ENCODE results near the gene TAF6.

Gene TAF6

GRCh38 chr7:100102950-100103840 lies 16.0 kb downstream of the TAF6 start:
- DNase-seq, result peak; percentile 32

GRCh38 chr7:100101016-100101862 lies 17.9 kb downstream of the TAF6 start, which contains the start of the genes AP4M1 and MCM7:
AP4M1 (plus strand) TSS chr7:100101643; CDS start chr7:100101715, 72 bp downstream.
MCM7 (minus strand) TSS chr7:100101397; CDS start chr7:100101294, 103 bp downstream.
- peak; percentile 100 for DNase-seq
- in situ Hi-C loops (cut with HindIII; ENCODE audit: low pct_ligation_motif_present, low pct_unique_long_range_greater_than_20kb, low sequenced_read_pairs), result no loop called here

More at GRCh38 chr7:100102950-100103840, 16.0 kb downstream of the TAF6 start:
- in situ Hi-C loops (cut with HindIII; ENCODE audit: low pct_ligation_motif_present, low pct_unique_long_range_greater_than_20kb, low sequenced_read_pairs), result no loop called here

GRCh38 chr7:100100420-100101015 lies 18.6 kb downstream of the TAF6 start:
- DNase-seq, result peak; percentile 99
- in situ Hi-C loops (cut with HindIII; ENCODE audit: low pct_ligation_motif_present, low pct_unique_long_range_greater_than_20kb, low sequenced_read_pairs), result no loop called here

- no peak for DNase-seq
- in situ Hi-C loops (cut with HindIII; ENCODE audit: low pct_ligation_motif_present, low pct_unique_long_range_greater_than_20kb, low sequenced_read_pairs), result no loop called here
Measured at GRCh38 chr7:100099452-100099851, 19.7 kb downstream of the TAF6 start.

GRCh38 chr7:100098913-100099312 lies 20.2 kb downstream of the TAF6 start:
- no peak for DNase-seq
- in situ Hi-C loops (cut with HindIII; ENCODE audit: low pct_ligation_motif_present, low pct_unique_long_range_greater_than_20kb, low sequenced_read_pairs), result no loop called here

- no peak for DNase-seq
- in situ Hi-C loops (cut with HindIII; ENCODE audit: low pct_ligation_motif_present, low pct_unique_long_range_greater_than_20kb, low sequenced_read_pairs), result no loop called here
Measured at GRCh38 chr7:100095704-100096103, 23.5 kb downstream of the TAF6 start.

- DNase-seq, result no peak
- in situ Hi-C loops (cut with HindIII; ENCODE audit: low pct_ligation_motif_present, low pct_unique_long_range_greater_than_20kb, low sequenced_read_pairs), result no loop called here
Measured at GRCh38 chr7:100095289-100095688, 23.9 kb downstream of the TAF6 start.

GRCh38 chr7:100093925-100094486 lies 25.2 kb downstream of the TAF6 start:
- DNase-seq, result no peak
- in situ Hi-C loops (cut with HindIII; ENCODE audit: low pct_ligation_motif_present, low pct_unique_long_range_greater_than_20kb, low sequenced_read_pairs), result no loop called here

- DNase-seq, result no peak
- in situ Hi-C loops (cut with HindIII; ENCODE audit: low pct_ligation_motif_present, low pct_unique_long_range_greater_than_20kb, low sequenced_read_pairs), result no loop called here
Measured at GRCh38 chr7:100093498-100093897, 25.7 kb downstream of the TAF6 start.

GRCh38 chr7:100093054-100093453 lies 26.1 kb downstream of the TAF6 start:
- no peak for DNase-seq
- in situ Hi-C loops (cut with HindIII; ENCODE audit: low pct_ligation_motif_present, low pct_unique_long_range_greater_than_20kb, low sequenced_read_pairs), result no loop called here

GRCh38 chr7:100091411-100092181 lies 27.6 kb downstream of the TAF6 start:
- no peak for DNase-seq
- in situ Hi-C loops (cut with HindIII; ENCODE audit: low pct_ligation_motif_present, low pct_unique_long_range_greater_than_20kb, low sequenced_read_pairs), result no loop called here

- in situ Hi-C loops (cut with HindIII; ENCODE audit: low pct_ligation_motif_present, low pct_unique_long_range_greater_than_20kb, low sequenced_read_pairs), result no loop called here
Measured at GRCh38 chr7:100090527-100091410, 28.4 kb downstream of the TAF6 start.

GRCh38 chr7:100089458-100090196 lies 29.5 kb downstream of the TAF6 start:
- peak; percentile 44 for DNase-seq
- in situ Hi-C loops (cut with HindIII; ENCODE audit: low pct_ligation_motif_present, low pct_unique_long_range_greater_than_20kb, low sequenced_read_pairs), result no loop called here

More at GRCh38 chr7:100090527-100091410, 28.4 kb downstream of the TAF6 start:
- DNase-seq, result no peak

GRCh38 chr7:100088621-100089457 lies 30.3 kb downstream of the TAF6 start, which contains the start of gene COPS6:
COPS6 (plus strand) TSS chr7:100088969; CDS start chr7:100088991, 22 bp downstream.
- peak; percentile 85 for DNase-seq
- in situ Hi-C loops (cut with HindIII; ENCODE audit: low pct_ligation_motif_present, low pct_unique_long_range_greater_than_20kb, low sequenced_read_pairs), result no loop called here

- in situ Hi-C loops (cut with HindIII; ENCODE audit: low pct_ligation_motif_present, low pct_unique_long_range_greater_than_20kb, low sequenced_read_pairs), result no loop called here
Measured at GRCh38 chr7:100088095-100088620, 31.0 kb downstream of the TAF6 start.

More at GRCh38 chr7:100088095-100088620, 31.0 kb downstream of the TAF6 start:
- DNase-seq, result peak; percentile 32

All from ACHN (cell line).